ENCODE measurements around the gene GPC6.
"Not testable (repeated sequence)": the region's sequence is repeated elsewhere in the genome, so short reads cannot be mapped to it uniquely, and the experiment has no call there.

GPC6 gene

DNA sequence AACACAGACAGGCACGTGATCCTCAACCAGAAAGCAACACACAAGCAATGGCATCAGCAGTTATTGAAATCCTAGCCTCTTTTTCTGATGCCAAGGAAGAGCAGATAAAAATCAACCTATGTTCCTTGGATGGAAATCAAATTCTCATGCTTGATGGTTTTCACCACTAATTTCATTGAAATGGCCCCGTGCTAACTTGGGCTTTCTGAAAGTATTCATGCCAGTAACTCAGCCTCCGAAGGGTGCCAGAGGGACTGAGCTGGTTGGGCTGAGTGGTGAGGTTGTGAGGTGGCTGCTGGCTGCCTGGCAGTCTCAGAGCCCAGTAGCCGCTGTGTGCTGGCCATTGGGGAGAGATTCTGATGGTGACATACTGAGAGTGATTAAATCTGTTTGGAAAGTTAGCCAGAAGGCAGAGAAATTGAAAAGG, 943.6 kb downstream of the GPC6 start:
- DNase-seq (ENCODE audit: low read depth), result no peak

DNA sequence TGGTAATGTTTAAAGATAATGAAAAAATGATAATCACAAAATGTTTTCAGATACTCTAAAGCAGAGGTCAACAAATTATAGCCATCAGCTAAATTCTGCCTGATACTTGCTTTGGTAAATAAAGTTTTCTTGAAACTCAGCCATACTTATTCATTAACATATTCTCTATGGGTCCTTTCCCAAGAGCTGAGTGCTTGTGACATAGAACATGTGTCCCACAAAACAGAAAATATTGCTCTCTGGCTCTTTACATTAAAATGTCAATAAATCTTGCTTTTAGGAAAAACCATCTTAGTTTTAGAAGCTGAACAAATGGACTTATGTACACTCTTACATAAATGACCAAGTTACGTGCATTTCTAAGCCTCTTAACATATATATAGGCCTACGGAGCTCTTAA, 945.8 kb downstream of the GPC6 start:
- no peak for DNase-seq (ENCODE audit: low read depth)

DNA sequence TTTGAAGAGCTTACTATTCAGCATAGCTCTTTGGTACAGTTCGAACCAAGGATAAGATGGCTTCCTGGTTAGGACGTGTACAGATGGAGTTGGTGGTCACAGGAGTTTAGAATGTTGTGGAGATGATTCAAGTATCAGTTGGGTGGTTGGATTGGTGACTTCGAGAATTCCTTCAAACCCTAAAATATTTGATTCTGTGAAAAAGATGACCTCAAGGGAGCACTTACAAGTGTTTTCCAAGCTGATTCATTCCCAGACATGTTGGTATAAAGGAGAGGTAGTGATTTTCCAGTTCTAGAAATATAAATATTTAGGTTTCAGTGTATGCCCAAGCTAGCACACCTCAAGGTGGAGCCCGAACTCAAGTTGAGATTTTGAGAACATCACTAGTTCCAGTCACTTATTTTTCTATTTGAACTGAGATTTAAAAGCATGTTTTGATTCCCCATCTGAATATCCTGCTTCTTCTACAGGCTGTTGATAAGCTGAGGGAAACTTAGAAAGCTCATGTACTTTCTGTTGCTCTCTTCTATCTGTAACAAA, 946.8 kb downstream of the GPC6 start:
- no peak for DNase-seq (ENCODE audit: low read depth)

DNA sequence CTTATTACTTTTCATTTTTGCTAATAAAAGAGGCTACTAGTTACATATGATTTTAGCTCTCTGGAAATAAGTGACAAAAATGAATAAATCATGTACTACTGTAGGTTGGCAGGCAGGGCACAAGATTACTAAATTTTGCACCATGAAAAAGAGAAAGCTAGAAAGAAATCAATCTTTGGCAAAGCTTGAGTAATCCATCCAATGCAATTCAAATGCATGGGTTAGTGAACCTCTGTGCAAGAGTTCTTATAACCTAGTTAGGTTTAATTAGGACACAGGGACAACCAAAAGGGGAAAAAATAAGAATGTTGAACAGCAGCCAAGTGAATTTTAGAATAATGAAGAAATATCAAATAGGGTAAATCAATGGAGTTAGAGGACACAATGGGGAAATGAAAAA, 947.4 kb downstream of the GPC6 start:
- no peak for DNase-seq (ENCODE audit: low read depth)

DNA sequence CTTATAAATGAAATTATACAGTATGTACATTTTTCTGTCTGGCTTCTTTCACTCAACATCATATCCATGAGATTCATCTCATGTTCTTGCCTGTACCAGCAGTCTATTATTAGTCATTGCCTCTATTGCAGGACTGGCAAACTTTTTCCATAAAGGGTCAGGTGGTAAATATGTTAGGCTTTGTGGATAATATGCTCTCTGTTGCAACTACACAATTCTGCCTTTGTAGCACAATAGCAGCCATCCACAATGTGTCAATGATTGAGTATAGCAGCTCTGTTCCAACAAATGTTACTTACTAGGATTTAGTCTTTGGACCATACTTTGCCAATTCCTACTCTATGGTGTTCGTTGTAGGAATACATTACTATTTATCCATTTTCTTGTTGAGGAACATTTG, 948.5 kb downstream of the GPC6 start:
- DNase-seq (ENCODE audit: low read depth), result no peak

DNA sequence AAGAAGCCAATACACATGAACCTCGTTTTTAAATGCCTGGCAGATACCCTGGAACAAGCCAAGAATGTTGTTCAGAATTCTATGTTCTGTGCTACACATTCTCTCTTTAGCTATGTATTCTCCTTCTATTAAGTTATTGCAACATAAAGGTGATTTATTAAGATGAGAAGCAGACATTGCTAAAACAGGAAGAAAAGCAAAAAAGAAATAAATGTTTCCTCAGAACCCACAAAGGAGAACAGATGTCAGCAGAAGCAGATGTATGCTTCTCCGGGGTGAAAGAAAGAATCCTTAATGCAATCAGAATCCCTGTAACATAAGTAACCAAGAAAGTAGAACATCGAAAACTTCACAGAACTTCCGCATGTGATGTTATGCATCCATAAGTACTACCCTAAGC, 950.0 kb downstream of the GPC6 start:
- DNase-seq (ENCODE audit: low read depth), result no peak

DNA sequence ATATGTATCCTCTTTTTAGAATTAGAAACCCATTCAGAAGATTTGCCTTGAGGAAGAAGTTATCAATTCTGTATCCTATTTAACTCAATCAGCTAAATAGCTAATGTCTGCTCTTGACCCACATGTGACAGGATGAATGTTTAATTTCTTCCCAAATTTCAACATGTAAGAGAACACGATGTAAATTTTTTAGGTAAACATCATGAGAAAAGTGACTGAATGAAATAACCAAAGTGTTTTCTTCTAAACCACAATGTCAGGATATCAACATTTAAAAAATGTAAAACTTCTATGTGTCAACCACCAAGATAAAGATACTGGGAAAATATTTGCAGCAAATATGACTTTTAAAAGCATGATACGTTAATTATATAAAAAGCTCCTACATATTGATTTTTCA, 950.4 kb downstream of the GPC6 start:
- no peak for DNase-seq (ENCODE audit: low read depth)

DNA sequence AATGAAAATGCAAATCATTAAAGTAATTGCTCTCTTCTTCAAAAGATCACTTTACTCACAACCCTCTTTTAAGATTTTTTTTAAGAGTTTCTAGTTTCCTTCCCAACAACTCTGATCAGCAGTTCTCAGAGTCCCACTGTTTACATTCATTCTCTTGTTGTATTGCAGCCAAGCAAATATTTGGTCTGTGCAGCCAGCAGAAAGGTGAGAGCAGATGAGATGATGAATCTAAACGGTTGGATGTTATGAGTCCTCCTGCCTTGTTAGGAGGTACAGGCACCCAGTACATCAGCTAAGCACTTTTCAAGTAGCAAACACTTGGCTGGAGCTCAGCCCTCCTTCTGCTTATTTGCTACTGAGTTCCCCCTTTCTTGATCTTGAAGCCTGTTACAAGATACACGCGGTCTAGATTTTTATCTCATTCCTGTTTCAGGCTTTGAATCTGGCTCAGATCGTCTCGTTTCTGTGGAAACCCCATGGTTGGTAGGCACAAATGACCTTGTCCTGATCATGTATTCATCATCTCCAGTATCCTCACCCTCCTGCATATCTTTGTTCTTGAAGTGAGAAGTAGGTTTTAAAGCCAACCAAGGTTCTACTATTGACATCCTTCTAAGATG, 952.1 kb downstream of the GPC6 start:
- no peak for DNase-seq (ENCODE audit: low read depth)

DNA sequence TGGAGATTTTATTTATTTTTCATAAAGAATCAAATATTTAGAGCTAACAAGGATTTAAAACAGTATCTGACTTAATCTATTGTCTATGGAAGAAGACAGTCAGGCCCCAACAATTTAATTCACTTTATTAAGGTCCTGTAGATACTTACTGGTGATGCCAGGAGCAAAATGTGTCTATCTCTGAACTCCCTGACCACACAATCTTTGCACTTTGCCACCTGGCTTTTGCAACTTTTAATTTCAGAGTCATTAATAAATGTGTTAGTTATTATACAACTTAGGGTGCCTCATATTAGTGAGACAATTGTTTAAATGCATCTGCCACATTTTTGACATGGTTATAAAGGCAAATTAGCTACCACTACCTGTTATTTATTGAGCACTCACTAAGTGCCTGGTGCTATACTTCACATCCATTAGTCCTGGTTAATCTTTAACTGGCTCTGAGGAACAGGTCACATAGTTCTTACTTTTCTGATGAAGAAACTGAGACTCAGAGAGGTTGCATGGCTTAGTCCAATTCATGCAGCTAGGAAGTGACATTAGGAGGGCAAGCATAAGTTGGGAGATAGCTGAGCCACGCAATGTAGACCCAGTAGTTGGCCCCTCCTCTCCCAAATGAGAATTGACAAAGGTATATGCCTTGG, 955.0 kb downstream of the GPC6 start:
- no peak for DNase-seq (ENCODE audit: low read depth)

DNA sequence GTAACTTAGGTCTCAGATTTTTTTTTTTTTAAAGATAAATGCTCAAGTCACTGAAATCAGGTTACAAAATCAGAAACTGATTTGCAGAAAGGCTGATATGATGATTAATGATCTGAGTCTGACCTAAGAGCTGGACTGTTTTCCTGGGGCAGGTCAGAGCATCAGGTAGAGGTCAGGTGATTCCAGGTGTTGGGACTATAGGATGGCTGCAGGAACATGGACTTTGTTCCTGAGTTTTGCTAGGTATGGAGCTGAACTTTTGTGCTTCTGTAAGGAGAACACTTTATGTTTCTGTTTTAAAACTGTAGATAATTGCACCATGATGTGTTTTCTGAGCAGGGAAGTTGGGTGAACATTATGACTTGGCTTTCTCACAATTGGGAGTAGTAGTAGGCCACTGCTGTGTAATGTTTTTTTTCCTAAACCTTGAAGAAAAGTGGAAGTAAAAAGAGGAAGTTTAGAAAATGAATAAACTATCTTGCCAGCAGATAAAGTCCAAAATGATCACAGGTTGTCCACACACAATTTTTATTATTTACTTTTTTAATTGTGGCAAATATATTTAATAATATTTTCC, 955.7 kb downstream of the GPC6 start:
- DNase-seq (ENCODE audit: low read depth), result no peak

DNA sequence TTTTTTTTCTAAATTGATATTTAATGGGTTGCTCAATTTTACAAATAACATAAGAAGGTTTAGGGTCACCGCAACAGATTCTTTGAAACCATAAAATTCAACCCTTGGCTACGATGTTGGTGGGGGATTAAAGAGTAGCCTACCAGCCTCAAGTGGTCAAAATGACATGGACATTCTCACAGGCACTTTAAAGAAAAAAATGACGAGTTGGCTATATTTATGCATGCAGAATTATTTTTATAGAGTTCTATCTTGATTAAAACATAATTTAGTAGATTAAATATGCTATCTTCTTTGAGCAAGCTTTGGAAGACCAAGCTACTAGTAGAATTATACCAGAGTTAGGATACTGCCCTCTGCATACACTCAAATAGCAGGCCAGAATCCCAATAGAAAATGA, 959.9 kb downstream of the GPC6 start:
- no peak for DNase-seq (ENCODE audit: low read depth)

DNA sequence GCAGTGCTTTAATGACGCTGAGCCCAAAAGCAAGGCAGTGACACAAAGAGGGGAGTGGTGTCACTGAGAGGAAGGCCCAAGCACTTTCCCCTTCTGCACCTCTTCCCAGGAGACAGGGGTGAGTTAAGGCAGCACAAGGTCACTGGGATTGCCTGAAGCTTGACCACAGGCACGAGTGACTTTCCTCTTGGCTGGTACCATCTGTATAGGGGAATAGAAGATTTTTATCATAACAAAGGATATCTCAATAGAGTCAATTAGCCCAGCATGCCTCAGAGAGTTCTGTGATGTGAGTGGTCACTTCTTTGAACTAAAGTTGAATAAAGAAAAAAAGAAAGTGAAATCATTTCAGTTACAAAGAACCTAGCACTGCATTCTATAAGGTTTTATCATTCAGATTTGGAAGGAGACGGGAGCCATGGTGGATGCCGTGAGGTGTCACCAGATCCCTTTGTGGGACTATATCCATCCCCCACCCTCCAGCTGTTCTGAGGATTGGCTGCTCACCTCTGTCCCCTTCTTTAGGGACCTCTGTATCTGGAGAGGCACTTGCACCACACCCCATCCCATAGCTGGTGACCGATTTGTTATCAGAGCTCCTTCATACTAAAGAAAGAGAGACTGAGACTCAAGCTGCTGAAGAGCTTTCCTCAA, 961.7 kb downstream of the GPC6 start:
- DNase-seq (ENCODE audit: low read depth), result no peak

DNA sequence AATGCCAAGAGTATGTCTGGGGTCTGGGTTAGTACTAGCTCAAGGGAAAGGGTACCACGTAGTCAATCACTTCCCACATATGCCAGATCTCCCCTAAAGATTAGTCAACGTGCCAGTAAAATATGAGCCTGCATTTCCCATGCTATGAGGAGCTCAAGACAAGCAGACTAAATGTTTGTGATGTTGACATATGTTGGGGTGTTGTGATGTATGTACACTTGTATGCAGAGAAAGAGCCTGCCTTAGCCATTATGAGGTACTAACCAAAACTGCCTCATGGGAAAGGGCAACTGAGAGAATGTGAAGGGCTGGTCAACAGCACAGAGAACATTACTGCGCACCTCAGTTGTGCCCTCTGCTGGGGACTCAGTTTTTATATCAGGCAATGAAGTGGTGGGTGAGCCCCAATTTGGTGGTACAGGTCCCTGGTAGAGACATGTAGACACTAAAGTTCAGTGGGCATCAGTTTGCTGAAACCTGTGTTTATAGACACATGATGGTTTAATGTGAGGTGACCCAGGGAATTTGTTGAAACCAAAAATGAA, 965.9 kb downstream of the GPC6 start:
- DNase-seq (ENCODE audit: low read depth), result no peak

DNA sequence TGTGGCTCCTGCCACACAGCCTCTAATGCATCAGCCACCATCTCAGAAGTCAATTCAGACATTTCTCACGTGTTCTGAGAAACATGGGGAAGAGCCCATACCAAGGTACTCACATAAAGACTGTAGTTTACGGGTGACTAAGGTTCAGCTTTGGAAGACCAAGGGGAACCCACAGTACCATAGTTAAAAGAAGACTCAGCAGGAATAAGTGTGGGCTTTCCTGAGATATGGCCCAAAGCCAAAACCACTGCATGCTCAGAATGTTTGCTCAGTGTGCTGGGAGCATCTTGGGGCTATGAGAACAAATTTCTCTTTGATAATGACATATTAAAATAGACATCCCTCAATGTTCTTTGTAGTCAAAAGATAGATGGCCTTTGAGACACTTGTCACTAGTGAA, 969.1 kb downstream of the GPC6 start:
- no peak for DNase-seq (ENCODE audit: low read depth)

DNA sequence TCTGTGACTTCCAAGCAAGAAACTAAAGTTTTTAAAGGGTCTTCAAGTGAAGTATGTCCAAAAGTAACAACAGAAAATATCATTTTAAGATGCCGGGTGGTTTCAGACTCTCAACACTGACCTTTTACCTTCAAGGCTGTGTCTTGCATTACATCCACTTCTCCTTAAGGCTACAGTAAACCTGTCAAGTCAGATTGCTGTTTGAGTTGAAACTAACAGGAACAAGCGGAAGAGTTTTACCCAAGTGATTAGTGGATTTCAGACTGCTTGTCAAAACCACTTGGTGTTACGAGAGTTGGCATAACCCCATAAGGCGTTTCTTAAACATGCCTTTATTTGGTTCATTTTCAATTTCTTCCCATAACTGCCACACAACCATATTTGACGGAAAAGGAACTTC, 969.8 kb downstream of the GPC6 start:
- no peak for DNase-seq (ENCODE audit: low read depth)

DNA sequence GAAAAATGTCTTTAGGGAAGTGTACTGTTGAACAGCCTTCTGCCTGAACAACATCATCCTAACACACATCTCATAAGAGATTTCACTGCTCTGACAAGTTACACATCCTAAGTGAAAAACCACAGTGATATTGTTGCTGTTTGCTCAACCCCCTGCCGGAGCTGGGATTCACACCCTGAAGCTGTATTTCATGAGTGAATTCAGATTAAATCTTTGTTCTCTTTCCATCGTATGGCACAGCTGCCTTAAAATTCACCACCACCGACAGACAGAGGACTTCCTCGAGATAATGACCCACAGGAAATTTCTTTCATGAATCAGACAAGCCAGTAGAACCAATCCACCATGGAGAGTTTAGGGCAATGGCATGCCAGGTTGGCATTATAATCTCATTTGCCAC, 972.1 kb downstream of the GPC6 start:
- no peak for DNase-seq (ENCODE audit: low read depth)

DNA sequence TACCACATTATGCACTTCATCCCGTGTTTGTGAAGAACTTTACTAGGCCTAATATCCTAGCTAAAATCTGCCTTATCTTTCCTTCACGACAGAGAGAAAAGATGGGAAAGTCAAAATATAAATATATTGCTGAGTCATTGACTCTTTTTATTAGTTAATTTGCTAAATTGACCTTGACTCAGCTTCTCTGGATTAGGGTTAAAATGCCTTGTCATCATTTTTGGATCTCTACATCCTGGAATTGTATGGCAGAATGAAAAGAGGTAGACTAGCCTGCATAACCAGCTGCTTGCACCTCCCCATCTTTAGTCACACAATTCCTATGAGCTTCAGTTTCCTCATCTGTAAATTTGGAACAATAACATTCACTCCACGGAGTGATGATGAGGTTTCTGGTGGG, 972.5 kb downstream of the GPC6 start:
- DNase-seq (ENCODE audit: low read depth), result no peak

DNA sequence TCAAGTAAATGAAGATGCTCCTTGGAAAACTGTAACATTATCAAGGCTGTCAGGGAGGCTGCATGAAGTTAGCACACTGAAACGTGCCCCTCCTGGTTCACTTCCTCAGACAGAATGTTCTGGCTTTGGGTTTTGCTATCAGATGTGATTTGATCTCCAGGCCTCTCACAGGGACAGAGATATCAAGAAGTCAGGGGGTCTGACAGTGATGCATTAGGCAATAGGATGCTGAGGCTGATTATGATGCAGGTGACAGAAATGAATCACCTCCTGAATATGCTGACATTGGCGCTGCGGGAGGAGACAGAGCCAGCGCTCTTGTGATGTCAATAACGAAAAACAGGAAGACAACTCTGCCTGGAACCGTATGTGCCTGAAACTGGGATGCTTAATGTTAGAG, 974.4 kb downstream of the GPC6 start:
- DNase-seq (ENCODE audit: low read depth), result no peak

DNA sequence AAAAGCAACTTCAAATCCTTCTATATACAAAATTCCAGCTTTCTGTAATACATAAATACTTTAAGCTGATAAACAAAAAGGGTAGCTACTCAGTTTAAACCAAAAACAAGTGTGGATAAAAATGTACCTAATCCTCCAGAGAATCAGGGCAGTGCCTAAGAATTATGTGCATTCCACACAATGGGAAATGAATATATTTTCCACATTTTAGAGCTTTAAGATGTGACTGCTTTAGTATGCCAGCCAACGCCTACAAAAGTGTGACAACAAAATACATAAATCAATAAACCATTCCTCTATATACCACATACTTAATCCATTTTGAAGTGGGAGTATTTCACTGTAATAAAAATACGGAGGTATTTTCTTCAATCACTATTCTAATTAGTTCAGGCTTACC, 977.6 kb downstream of the GPC6 start:
- DNase-seq (ENCODE audit: low read depth), result no peak

DNA sequence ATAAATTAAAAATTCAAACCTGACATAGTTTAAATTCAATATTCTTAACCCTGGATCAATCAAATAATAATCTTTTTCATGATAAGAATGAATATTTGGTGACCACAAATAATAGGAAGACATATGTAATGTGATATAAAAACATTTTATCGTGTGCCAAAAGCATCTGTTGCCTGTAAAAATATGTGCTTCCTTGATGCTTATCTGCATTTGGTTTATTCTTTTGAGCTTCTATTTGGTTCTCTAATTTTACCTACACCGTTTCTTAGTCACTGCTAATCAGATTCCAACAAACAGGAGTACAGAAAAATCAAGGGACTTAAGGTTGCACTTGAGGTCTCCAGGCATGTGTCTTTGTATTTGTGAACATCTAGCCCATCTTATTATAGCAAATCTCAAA, 978.3 kb downstream of the GPC6 start:
- no peak for DNase-seq (ENCODE audit: low read depth)

DNA sequence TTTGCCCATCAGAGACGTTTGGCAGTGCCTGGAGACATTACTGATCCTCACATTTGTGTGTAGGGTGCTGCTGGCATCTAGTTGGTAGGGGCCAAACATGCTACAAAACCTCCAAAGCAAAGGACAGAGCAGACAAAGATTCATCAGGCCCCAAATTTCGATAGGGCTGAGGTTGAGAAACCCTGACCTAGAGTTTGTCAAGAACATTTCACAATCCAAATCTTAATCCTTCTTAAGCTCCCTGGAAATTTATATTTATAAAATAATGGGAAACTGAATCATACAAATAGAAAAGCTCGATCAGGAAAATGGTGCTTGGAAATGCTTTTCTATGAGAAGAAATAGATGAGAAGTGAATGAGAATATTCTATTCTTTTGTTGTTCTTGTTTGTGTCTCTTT, 979.3 kb downstream of the GPC6 start:
- DNase-seq (ENCODE audit: low read depth), result no peak

DNA sequence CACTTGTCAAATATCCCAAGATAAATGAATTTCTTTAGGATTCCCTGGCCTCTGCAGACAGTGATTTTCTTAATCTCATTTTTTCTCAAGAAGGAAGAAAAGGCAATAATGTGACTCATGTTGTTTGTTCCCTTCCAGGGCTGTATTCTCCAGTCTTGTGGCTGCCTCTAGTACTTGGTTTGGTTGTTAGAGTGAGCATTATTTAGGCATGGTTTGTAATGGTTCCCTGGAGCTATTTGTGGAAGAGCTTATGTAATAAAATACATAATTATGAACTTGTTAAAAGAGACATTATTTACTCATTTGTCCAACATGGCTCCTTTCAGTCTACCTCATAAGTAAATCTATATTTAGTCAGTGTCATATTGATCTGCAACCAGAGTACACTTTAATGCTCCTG, 982.5 kb downstream of the GPC6 start:
- DNase-seq (ENCODE audit: low read depth), result no peak

DNA sequence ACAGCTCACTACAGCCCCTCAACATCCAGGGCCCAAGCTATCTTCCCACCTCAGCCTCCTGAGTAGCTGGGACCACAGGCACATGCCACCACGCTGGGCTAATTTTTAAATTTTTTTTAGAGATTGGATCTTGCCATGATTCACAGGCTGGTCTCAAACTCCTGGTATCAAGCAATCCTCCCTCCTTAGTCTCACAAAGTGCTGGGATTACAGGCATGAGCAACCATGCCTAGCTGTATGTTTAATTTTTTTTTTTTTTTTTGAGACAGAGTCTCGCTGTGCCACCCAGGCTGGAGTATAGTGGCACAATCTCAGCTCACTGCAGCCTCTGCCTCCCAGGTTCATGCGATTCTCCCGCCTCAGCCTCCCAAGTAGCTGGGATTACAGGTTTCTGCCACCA, 983.3 kb downstream of the GPC6 start:
- DNase-seq (ENCODE audit: low read depth), result not testable (repeated sequence)

Measured in stimulated activated CD4-positive, alpha-beta T cell treated with anti-CD3 and anti-CD28 coated beads, Interleukin-2, amount 100 ng/mL, for 4 hours (primary cell).